Dermis lymphatic vessel endothelial cell (primary cell): Measurements from ENCODE around the gene UNC93A. TPM values are rescaled to one million over a fixed set of nuclear protein-coding genes. Genes with fewer than 3 reads are reported as not detected.

Source experiments
- total RNA-seq: library from RNA; depleted of rRNA; stranded (reverse); fragments of >200 nt; gene quantifications from 2 replicates; pipeline ENCODE4 v1.2.1, GENCODE V29; 2014

UNC93A gene
- not detected in 2 replicates for total RNA-seq

GRCh38 chr6:167290786-167291622, at the start of gene UNC93A:
UNC93A (plus strand) TSS chr6:167291315; CDS start chr6:167291490, 175 bp downstream.

Other genes starting within 250 kb of the UNC93A start
- gene CCR6, start 168.2 kb upstream of the UNC93A start, total RNA-seq, result not detected in 2 replicates
- not detected in 2 replicates for gene GPR31, start 133.3 kb upstream of the UNC93A start, total RNA-seq
- not detected in 2 replicates for gene TTLL2, start 33.8 kb downstream of the UNC93A start, total RNA-seq